Measurements from ENCODE around the gene KRT13. TPM values are rescaled to one million over a fixed set of nuclear protein-coding genes. Genes with fewer than 3 reads are reported as not detected.

KRT13 gene
- total and polyA plus RNA-seq, 4 donors, result 0.13 to 3.7 (median 2.8) TPM; not detected in 1

DNA sequence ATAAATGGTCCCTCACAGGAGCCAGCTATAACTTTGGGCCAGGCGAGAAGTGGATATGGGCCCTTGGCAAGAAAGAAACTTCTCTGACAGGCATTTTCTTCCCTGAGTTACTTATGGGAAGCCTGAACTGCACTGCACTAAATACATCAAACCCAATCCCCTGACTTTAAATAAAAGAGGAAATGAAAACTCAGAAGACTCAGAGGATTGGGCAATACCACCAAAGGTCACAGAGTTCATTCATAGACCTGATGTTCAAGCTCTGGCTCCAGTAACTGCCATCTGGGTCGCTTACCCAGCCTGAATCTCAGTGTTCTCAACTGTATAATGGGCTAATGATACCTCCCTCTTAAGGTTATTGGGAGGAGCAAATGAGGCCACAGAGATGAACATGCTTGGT, 25.3 kb downstream of the KRT13 start:
- H3K27ac ChIP-seq (ENCODE audit: low read depth in 1 of 2, low read length in 2 of 2), result no peak overlapping the region
- H3K27me3 ChIP-seq (ENCODE audit: control insufficient read depth in 4 of 4, insufficient read depth in 4 of 4, low read length in 3 of 4), result no peaks in the 10 kb centered on the region
- WGBS, result 57% methylated on average over 2 of the region's 2 CpGs
- no peak overlapping the region for H3K4me3 ChIP-seq (ENCODE audit: low read depth in 1 of 3, low read length in 3 of 3)
- no peak for DNase-seq (ENCODE audit: low spot score)
- TF ChIP-seq TAF1 (conservative IDR thresholded peaks at IDR 0.05) (no peak), EGR1 (IDR thresholded peaks at IDR 0.05; ENCODE audit: low read depth in 2 of 2) (no peak), HNF4A (conservative IDR thresholded peaks at IDR 0.05) (no peak), GABPA (IDR thresholded peaks at IDR 0.05 in 1 of 2, conservative IDR thresholded peaks at IDR 0.05 in 1 of 2) (no peak), ZBTB33 (IDR thresholded peaks at IDR 0.05) (no peak), FOXA1 (IDR thresholded peaks at IDR 0.05) (no peak), RAD21 (IDR thresholded peaks at IDR 0.05) (no peak), RXRA (IDR thresholded peaks at IDR 0.05) (no peak), SP1 (IDR thresholded peaks at IDR 0.05) (no peak)
- TF ChIP-seq, protein P1, sequence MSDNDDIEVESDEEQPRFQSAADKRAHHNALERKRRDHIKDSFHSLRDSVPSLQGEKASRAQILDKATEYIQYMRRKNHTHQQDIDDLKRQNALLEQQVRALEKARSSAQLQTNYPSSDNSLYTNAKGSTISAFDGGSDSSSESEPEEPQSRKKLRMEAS (IDR thresholded peaks at IDR 0.05), result no peak
- TF ChIP-seq, protein P2, sequence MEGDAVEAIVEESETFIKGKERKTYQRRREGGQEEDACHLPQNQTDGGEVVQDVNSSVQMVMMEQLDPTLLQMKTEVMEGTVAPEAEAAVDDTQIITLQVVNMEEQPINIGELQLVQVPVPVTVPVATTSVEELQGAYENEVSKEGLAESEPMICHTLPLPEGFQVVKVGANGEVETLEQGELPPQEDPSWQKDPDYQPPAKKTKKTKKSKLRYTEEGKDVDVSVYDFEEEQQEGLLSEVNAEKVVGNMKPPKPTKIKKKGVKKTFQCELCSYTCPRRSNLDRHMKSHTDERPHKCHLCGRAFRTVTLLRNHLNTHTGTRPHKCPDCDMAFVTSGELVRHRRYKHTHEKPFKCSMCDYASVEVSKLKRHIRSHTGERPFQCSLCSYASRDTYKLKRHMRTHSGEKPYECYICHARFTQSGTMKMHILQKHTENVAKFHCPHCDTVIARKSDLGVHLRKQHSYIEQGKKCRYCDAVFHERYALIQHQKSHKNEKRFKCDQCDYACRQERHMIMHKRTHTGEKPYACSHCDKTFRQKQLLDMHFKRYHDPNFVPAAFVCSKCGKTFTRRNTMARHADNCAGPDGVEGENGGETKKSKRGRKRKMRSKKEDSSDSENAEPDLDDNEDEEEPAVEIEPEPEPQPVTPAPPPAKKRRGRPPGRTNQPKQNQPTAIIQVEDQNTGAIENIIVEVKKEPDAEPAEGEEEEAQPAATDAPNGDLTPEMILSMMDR (IDR thresholded peaks at IDR 0.05; ENCODE audit: low read depth, low read length, missing input control), result no peak
- TF ChIP-seq, protein P3, sequence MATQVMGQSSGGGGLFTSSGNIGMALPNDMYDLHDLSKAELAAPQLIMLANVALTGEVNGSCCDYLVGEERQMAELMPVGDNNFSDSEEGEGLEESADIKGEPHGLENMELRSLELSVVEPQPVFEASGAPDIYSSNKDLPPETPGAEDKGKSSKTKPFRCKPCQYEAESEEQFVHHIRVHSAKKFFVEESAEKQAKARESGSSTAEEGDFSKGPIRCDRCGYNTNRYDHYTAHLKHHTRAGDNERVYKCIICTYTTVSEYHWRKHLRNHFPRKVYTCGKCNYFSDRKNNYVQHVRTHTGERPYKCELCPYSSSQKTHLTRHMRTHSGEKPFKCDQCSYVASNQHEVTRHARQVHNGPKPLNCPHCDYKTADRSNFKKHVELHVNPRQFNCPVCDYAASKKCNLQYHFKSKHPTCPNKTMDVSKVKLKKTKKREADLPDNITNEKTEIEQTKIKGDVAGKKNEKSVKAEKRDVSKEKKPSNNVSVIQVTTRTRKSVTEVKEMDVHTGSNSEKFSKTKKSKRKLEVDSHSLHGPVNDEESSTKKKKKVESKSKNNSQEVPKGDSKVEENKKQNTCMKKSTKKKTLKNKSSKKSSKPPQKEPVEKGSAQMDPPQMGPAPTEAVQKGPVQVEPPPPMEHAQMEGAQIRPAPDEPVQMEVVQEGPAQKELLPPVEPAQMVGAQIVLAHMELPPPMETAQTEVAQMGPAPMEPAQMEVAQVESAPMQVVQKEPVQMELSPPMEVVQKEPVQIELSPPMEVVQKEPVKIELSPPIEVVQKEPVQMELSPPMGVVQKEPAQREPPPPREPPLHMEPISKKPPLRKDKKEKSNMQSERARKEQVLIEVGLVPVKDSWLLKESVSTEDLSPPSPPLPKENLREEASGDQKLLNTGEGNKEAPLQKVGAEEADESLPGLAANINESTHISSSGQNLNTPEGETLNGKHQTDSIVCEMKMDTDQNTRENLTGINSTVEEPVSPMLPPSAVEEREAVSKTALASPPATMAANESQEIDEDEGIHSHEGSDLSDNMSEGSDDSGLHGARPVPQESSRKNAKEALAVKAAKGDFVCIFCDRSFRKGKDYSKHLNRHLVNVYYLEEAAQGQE (IDR thresholded peaks at IDR 0.05), result no peak
- no peaks in the 10 kb centered on the region for H3K36me3 ChIP-seq (ENCODE audit: control insufficient read depth in 4 of 4, insufficient read depth in 3 of 4, low read depth in 1 of 4, low read length in 3 of 4)
- no peaks in the 10 kb centered on the region for H3K9me3 ChIP-seq (ENCODE audit: control insufficient read depth in 4 of 4, low read length in 3 of 4)
- H3K4me1 ChIP-seq (ENCODE audit: control insufficient read depth in 4 of 4, insufficient read depth in 4 of 4, low read length in 3 of 4), result no peaks in the 10 kb centered on the region
- no peak overlapping the region for H3K9ac ChIP-seq (ENCODE audit: low read depth in 1 of 2, low read length in 2 of 2)

GRCh38 chr17:41478237-41478636, 27.2 kb downstream of the KRT13 start:
- Histone ChIP-seq H3K4me3 (ENCODE audit: low read depth in 1 of 3, low read length in 3 of 3) (no peak overlapping the region), H3K9ac (ENCODE audit: low read depth in 1 of 2, low read length in 2 of 2) (no peak overlapping the region), H3K36me3 (ENCODE audit: control insufficient read depth in 4 of 4, insufficient read depth in 3 of 4, low read depth in 1 of 4, low read length in 3 of 4) (no peaks in the 10 kb centered on the region), H3K27me3 (ENCODE audit: control insufficient read depth in 4 of 4, insufficient read depth in 4 of 4, low read length in 3 of 4) (no peaks in the 10 kb centered on the region), H3K9me3 (ENCODE audit: control insufficient read depth in 4 of 4, low read length in 3 of 4) (no peaks in the 10 kb centered on the region), H3K27ac (ENCODE audit: low read depth in 1 of 2, low read length in 2 of 2) (no peak overlapping the region), H3K4me1 (ENCODE audit: control insufficient read depth in 4 of 4, insufficient read depth in 4 of 4, low read length in 3 of 4) (no peaks in the 10 kb centered on the region)
- TF ChIP-seq GABPA (IDR thresholded peaks at IDR 0.05 in 1 of 2, conservative IDR thresholded peaks at IDR 0.05 in 1 of 2), result no peak
- WGBS, result 84% methylated on average over 8 of the region's 8 CpGs
- DNase-seq (ENCODE audit: low spot score), result no peak
